ENCODE data around the gene MYB.

The MYB gene

DNA sequence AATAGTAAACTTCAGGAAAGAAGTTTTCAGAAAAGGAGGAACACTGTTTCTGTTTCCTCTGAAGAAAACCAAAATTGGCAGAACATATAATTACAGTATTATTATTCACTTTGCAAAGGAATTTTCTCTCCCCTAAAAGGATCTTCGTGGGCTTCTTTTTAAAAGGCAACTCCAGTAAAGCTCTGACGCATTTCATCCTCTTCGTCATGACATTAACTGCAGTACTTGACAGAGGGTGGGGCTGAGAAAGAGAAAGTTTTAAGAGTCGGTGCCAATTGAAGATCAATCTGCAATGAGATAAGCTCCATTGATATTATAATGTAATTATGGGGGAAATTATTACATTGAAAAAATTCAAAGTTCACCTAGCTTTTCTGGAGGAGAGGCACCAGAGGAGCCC lies 75.8 kb downstream of the MYB start:
- DNase-seq: no peak

DNA sequence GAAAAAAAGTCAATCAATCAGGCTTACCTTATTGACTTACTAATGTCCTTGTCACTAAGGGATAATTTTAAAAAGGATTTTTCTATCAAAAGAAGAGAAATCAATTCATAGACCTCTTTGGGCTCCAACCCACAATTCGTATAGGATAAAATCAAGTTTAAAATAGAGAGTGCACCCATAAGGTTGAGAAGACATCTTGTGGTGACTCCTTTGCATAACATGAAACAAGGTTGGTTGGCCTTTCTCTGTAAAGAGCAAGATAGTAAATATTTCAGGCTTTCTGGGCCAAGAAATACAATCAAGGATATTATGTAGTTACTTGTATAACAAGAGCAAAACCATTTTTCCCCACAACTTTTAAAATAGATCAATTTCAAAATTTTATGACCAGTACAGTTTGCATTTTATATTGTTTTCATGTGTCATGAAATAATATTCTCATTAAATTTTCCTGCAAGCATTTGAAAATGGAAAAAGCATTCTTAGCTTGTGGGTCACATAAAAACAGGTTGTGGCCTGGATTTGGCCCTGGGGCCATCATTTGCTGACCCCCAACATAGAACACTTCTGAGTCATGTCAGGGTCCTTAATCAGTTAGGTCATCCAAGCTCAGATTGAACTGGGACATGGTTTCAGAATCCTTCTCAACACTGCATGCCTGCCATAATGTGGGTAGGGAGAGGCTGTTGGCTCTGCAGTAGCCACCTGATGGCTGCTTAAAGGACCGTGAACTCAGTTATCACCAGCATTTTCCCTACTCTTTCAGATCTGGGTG lies 76.7 kb downstream of the MYB start:
- no peak for DNase-seq

DNA sequence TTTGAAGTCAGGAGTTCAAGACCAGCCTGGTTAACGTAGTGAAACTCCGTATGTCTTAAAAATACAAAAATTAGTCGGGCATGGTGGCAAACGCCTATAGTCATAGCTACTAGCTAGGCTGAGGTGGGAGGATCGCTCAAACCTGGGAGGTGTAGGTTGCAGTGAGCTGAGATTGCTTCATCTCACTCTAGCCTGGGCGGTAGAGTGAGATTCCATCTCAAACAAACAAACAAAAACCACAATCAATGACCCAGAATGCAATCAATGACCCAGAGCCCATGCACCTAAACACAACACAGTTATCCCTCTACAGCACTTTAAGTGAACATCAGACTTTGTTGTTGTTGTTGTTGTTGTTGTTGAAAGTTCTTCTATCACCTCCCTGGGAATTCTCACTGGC lies 77.9 kb downstream of the MYB start:
- no peak for DNase-seq

DNA sequence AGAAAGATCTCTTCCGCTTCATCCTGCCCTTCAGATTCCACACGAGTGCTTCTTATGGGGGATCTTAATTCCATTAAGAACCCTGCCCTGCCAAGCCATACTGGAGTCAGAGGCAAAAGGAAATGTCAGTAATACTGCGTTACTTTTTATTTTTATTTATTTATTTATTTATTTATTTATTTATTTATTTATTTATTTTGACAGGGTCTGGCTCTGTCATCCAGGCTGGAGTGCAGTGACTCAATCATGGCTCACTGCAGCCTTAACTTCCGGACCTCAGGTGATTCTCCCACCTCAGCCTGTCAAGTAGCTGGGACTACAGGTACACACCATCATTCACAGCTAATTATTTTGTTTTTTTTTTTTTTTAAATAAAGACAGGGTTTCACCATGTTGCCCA lies 79.5 kb downstream of the MYB start:
- DNase-seq: no peak

DNA sequence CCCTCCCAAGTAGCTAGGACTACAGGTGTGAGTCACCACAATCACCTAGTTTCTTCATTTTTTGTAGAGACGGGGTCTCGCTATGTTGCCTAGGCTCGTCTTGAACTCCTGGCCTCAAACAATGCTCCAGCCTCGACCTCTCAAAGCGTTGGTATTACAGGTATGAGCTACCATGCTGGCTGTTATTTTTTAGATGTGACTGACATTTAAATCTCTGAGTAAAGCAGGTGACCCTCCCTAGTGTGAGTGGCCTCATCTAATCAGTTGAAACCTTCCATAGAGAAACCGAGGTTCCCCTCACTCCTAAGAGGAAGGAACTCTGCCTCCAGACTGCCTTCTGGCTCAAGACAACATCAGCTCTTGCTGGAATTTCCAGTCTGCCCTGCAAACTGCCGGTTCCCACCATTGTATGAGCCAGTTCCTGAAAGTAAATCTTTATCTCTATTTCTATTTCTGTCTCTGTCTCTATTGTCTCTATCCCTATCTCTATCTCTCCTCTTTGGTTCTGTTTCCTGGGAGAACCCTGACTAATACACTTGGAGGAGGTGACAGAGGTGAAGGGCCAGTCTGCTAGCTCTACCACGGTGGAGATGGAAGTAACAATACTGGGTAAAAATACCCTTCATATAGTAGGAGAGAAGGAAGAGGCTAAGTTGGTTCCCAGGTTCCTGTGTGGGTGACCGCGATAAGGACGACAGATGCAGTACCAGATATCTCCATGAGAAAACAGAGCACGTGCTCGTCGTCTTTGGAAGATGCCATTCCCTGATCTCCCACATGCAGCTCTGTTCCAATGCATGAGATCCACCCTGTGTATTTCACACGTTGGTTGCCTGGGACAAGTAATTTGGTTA lies 81.0 kb downstream of the MYB start:
- no peak for DNase-seq

DNA sequence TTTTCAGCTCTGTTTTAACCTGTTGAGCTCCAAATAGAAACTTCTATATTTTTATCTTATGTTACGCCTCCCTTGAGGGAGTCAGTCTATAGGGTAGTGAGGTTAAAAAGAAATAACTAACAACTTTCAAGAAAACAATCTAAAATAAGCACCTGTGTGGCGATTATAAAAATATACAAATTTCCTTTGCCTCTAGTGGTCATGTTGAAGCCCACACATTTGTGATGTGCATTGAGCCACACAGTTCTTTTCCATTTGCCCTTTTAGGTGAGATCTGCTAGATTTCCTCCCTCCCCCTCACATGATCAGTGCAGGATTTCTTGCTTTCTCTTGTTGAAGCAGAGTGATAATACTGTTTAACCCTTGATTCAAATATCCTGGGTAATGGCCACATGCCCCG lies 84.2 kb downstream of the MYB start:
- no peak for DNase-seq

DNA sequence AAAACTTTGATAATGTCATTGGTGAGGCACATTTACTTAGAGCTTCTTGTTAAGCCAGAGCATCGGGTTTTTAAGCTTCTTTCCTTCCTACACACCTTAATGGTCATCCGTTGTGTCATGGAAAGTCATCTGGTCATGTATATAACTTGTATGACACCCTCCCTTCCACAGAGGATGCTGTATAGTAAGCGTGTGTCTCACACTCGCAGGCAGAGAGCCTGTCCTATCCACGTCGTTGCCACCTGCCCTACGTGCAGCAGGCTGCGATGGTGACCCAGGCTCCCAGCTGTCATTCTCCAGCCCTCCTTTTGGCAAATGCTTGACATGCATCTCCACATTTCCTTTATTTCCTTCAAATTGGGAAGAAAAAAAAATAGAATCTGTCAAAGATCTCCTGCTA lies 85.6 kb downstream of the MYB start:
- DNase-seq: no peak

DNA sequence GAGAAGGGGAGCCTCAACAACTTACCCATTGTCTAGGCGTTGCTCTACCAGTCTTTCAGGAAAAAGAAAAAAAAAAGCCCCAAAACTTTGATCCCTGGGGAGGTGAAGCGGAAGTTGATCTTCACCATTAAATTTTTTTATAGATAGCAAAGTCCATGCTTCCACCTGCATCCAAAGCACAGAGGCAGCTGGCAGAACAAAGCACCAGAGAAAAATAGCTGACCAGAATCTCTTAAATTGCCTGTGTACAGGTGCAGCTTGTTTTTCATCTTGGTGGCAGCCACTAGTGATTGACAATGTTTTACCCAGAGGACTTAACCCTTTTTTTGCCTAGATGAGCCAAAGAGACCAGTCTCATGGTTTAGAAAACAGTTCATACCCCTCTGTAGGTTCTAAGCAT lies 86.0 kb downstream of the MYB start:
- DNase-seq: no peak

DNA sequence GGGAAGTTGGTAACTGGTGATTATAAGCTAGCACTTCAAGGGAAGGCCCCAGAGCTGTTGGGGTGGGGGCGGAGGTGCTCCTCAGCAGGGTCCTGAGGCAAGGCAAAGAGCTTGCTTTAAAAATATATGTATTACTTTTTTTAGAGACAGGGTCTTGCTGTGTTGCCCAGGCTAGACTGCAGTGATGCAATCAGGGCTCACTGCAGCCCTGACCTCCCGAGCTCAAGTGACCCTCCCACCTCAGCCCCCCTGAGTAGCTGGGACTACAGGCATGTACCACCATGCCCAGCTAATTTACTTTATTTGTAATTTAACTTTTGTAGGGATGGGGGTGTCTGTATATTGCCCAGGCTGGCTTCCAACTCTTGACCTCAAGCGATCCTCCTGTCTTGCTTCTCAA lies 87.2 kb downstream of the MYB start:
- no peak for DNase-seq

DNA sequence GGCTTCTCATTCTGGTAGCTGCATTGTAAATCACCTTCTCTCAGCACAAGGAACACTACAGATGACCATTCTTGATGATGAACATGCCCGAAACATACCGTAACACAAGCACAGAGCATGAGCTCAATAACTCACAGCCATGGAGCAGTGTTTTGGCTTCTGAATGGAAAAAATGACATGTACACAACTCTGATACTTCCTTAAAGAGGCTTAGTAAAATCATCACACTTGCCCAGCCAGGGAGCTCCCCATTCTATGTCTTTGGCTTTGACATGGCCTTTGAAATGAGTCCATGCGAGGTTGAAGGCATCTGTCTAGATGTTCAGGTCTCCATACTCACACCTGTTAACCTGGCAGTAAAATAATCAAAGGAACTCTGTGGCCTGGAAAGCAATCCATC lies 87.6 kb downstream of the MYB start:
- no peak for DNase-seq

Data from activated naive CD4-positive, alpha-beta T cell (primary cell).